H1 (cell line): ENCODE data around the gene B9D1. TPM values are rescaled to one million over a fixed set of nuclear protein-coding genes. Genes with fewer than 3 reads are reported as not detected.

Experiments
- CTCF ChIA-PET: fragments of 300-600 bp; sonication (Branson Sonifier 250); formaldehyde crosslinking; loops from one replicate; lab custom pipeline; 2021; ENCODE audit not compliant: partially characterized antibody; lab: Charles Lee
- POLR2A ChIA-PET: fragments of 300-600 bp; sonication (Branson Sonifier 250); formaldehyde crosslinking; loops from one replicate; lab custom pipeline; 2021; ENCODE audit warnings: inconsistent platforms; ENCODE audit not compliant: partially characterized antibody; lab: Charles Lee
- DNase-seq, 2 experiments: peaks; one replicate each; pipeline versions ENCODE4 v3.0.0 to v3.0.0-alpha.2; 2010 to 2022; ENCODE audit warnings: low spot score in 2 of 2, low read depth in 1 of 2, mixed read lengths in 1 of 2
- FAIRE-seq: peaks from 2 replicates; lab custom pipeline; 2011; peaks lifted over from hg19 to GRCh38; lab: Jason Lieb, UNC
- H2AFZ ChIP-seq: 2 replicates; pipeline ENCODE4 v1.8.1; 2012; ENCODE audit warnings: low read length, inconsistent platforms
- H2AK5ac ChIP-seq: 2 replicates; pipeline ENCODE4 v1.6.1; 2013; ENCODE audit warnings: low read depth, low read length
- H2BK120ac ChIP-seq: replicated peaks from 2 replicates; pipeline ENCODE3; 2013; ENCODE audit warnings: low read depth, low read length, inconsistent platforms
- H2BK12ac ChIP-seq: 2 replicates; pipeline ENCODE4 v1.6.1; 2013; ENCODE audit warnings: low read depth, low read length
- H2BK15ac ChIP-seq: 2 replicates; pipeline ENCODE4 v1.6.1; 2013; ENCODE audit warnings: low read length
- H2BK20ac ChIP-seq: 2 replicates; pipeline ENCODE4 v1.6.1; 2013; ENCODE audit warnings: low read length
- H2BK5ac ChIP-seq: 2 replicates; pipeline ENCODE4 v1.6.1; 2013; ENCODE audit warnings: low read depth, low read length
- H3K14ac ChIP-seq: 2 replicates; pipeline ENCODE4 v1.6.1; 2013; ENCODE audit warnings: inconsistent platforms; ENCODE audit not compliant: insufficient read length
- H3K18ac ChIP-seq: 2 replicates; pipeline ENCODE4 v1.6.1; 2013; ENCODE audit warnings: low read length; ENCODE audit errors: extremely low read depth
- H3K23ac ChIP-seq: 2 replicates; pipeline ENCODE4 v1.6.1; 2013; ENCODE audit warnings: inconsistent platforms; ENCODE audit not compliant: insufficient read length
- H3K23me2 ChIP-seq: 2 replicates; pipeline ENCODE4 v1.6.1; 2013; ENCODE audit warnings: low read depth, low read length
- H3K27ac ChIP-seq: 2 replicates; pipeline ENCODE4 v1.6.1; 2011; ENCODE audit warnings: low read depth, low read length, inconsistent platforms
- H3K27me3 ChIP-seq, 4 experiments: replicated peaks in 1 of 4; 1 replicate in 1 of 4; 2 replicates in 3 of 4; pipeline versions ENCODE4 v1.6.1 to v1.8.1; 2011 to 2013; ENCODE audit warnings: low read length in 3 of 4, mild to moderate bottlenecking in 3 of 4, inconsistent platforms in 2 of 4, mixed read lengths in 2 of 4, moderate library complexity in 1 of 4; ENCODE audit not compliant: control insufficient read depth in 3 of 4, insufficient read depth in 3 of 4; ENCODE audit errors: extremely low read depth in 1 of 4
- H3K36me3 ChIP-seq, 4 experiments: 2 replicates each; pipeline versions ENCODE4 v1.6.1 to v1.8.1; 2011 to 2013; ENCODE audit warnings: mild to moderate bottlenecking in 4 of 4, low read length in 3 of 4, moderate library complexity in 2 of 4, control low read depth in 1 of 4, inconsistent platforms in 1 of 4; ENCODE audit not compliant: insufficient read depth in 4 of 4, control insufficient read depth in 2 of 4
- H3K4ac ChIP-seq: replicated peaks from 2 replicates; pipeline ENCODE3; 2013; ENCODE audit warnings: low read length, low read depth, mixed read lengths, inconsistent platforms; ENCODE audit not compliant: insufficient read length
- H3K4me1 ChIP-seq, 4 experiments: replicated peaks in 1 of 4; 1 replicate in 1 of 4; 2 replicates in 3 of 4; pipeline versions ENCODE4 v1.6.1 to v1.8.1; 2011 to 2013; ENCODE audit warnings: low read length in 3 of 4, inconsistent platforms in 2 of 4, mixed read lengths in 1 of 4; ENCODE audit not compliant: insufficient read depth in 4 of 4, control insufficient read depth in 3 of 4
- H3K4me2 ChIP-seq, 2 experiments: 2 replicates each; pipeline versions ENCODE4 v1.6.1 to v1.8.1; 2011 to 2013; ENCODE audit warnings: low read depth in 2 of 2, low read length in 2 of 2, control low read depth in 1 of 2, inconsistent platforms in 1 of 2, mild to moderate bottlenecking in 1 of 2; ENCODE audit not compliant: insufficient read depth in 1 of 2
- H3K4me3 ChIP-seq, 4 experiments: fragments of 200-600, 300-600 bp in 1 of 4; sonication (generic), shearing (Covaris generic), sonication (Bioruptor Twin) in 1 of 4; 2 replicates each; pipeline versions ENCODE4 v1.5.1 to v1.8.1; 2011 to 2016; ENCODE audit warnings: low read length in 4 of 4, low read depth in 3 of 4, control low read depth in 2 of 4, inconsistent platforms in 2 of 4, mild to moderate bottlenecking in 2 of 4, mixed read lengths in 1 of 4, moderate library complexity in 1 of 4; ENCODE audit not compliant: insufficient read depth in 2 of 4; ENCODE audit errors: extremely low read depth in 1 of 4
- H3K56ac ChIP-seq: replicated peaks from 2 replicates; pipeline ENCODE3; 2013; ENCODE audit warnings: low read depth, mild to moderate bottlenecking, mixed read lengths, low read length, inconsistent platforms; ENCODE audit not compliant: insufficient read length
- H3K79me1 ChIP-seq: 2 replicates; pipeline ENCODE4 v1.6.1; 2013; ENCODE audit warnings: low read depth, low read length, control low read depth
- H3K79me2 ChIP-seq, 2 experiments: 2 replicates each; pipeline versions ENCODE4 v1.6.1 to v1.8.1; 2012 to 2013; ENCODE audit warnings: low read length in 2 of 2, mild to moderate bottlenecking in 2 of 2, inconsistent platforms in 1 of 2; ENCODE audit not compliant: insufficient read depth in 2 of 2, control insufficient read depth in 1 of 2
- H3K9ac ChIP-seq, 4 experiments: replicated peaks in 1 of 4; 1 replicate in 1 of 4; 2 replicates in 3 of 4; pipeline versions ENCODE4 v1.6.1 to v1.8.1; 2011 to 2013; ENCODE audit warnings: low read depth in 3 of 4, low read length in 3 of 4, control low read depth in 2 of 4, mild to moderate bottlenecking in 2 of 4, moderate library complexity in 2 of 4, inconsistent platforms in 1 of 4; ENCODE audit errors: extremely low read depth in 1 of 4
- H3K9me3 ChIP-seq, 2 experiments: 2 replicates each; pipeline versions ENCODE4 v1.6.1 to v1.8.1; 2012 to 2013; ENCODE audit warnings: mild to moderate bottlenecking in 2 of 2, moderate library complexity in 2 of 2, control low read depth in 1 of 2, inconsistent platforms in 1 of 2, low read depth in 1 of 2, low read length in 1 of 2, mixed read lengths in 1 of 2; ENCODE audit not compliant: insufficient read depth in 2 of 2
- H4K20me1 ChIP-seq, 2 experiments: replicated peaks in 1 of 2; 2 replicates each; pipeline versions ENCODE3 to v1.8.1; 2011 to 2013; ENCODE audit warnings: inconsistent platforms in 2 of 2, low read length in 2 of 2, mild to moderate bottlenecking in 1 of 2; ENCODE audit not compliant: insufficient read depth in 2 of 2, control insufficient read depth in 1 of 2
- H4K5ac ChIP-seq: 2 replicates; pipeline ENCODE4 v1.6.1; 2013; ENCODE audit warnings: low read length, low read depth, mixed read lengths, inconsistent platforms; ENCODE audit not compliant: insufficient read length
- H4K8ac ChIP-seq: 2 replicates; pipeline ENCODE4 v1.8.0; 2013; ENCODE audit warnings: mild to moderate bottlenecking, moderate library complexity, low read length, inconsistent platforms; ENCODE audit not compliant: insufficient read depth; ENCODE audit errors: extremely low read depth
- H4K91ac ChIP-seq: replicated peaks from 2 replicates; pipeline ENCODE3; 2013; ENCODE audit warnings: low read length, mixed read lengths, inconsistent platforms; ENCODE audit not compliant: insufficient read length
- ATF3 ChIP-seq: IDR thresholded peaks from 2 replicates; pipeline ENCODE4 v1.6.1; 2011; ENCODE audit warnings: low read depth, mild to moderate bottlenecking, low read length; ENCODE audit not compliant: insufficient read depth
- BRCA1 ChIP-seq: IDR thresholded peaks from 2 replicates; pipeline ENCODE4 v1.6.1; 2012; ENCODE audit warnings: low read depth, low read length, improper control_type of control experiment
- CTBP2 ChIP-seq: IDR thresholded peaks from 2 replicates; pipeline ENCODE4 v1.7.0; 2011; ENCODE audit warnings: borderline replicate concordance, mild to moderate bottlenecking, moderate library complexity, mixed read lengths, low read length; ENCODE audit not compliant: insufficient read depth, insufficient read length
- FOSL1 ChIP-seq: IDR thresholded peaks from 2 replicates; pipeline ENCODE4 v1.6.1; 2011; ENCODE audit warnings: mild to moderate bottlenecking, low read depth, low read length, moderate library complexity; ENCODE audit not compliant: insufficient read depth
- GABPA ChIP-seq: IDR thresholded peaks from 2 replicates; pipeline ENCODE4 v1.6.1; 2011; ENCODE audit warnings: mild to moderate bottlenecking, low read length, moderate library complexity, borderline replicate concordance; ENCODE audit not compliant: insufficient read depth
- KDM4A ChIP-seq: IDR thresholded peaks from one replicate; pipeline ENCODE4 v1.7.1; 2012; ENCODE audit warnings: low read depth, mild to moderate bottlenecking, moderate library complexity, low read length, inconsistent platforms; ENCODE audit not compliant: severe bottlenecking
- YY1 ChIP-seq: IDR thresholded peaks from 2 replicates; pipeline ENCODE4 v1.6.1; 2011; ENCODE audit warnings: low read depth, mild to moderate bottlenecking, low read length
- ZNF274 ChIP-seq: IDR thresholded peaks from 2 replicates; pipeline ENCODE4 v1.7.0; 2012; ENCODE audit warnings: low read length, borderline replicate concordance; ENCODE audit errors: extremely low read depth
- WGBS, 2 experiments: shearing (Covaris generic) in 1 of 2; methylation state at CpG; one replicate each; pipeline versions ENCODE4 v1.1.6 to v1.1.7; 2013 to 2015; ENCODE audit warnings: low lambda C conversion rate in 2 of 2, mixed read lengths in 2 of 2, inconsistent platforms in 1 of 2, low coverage in 1 of 2, missing lambda C conversion rate in 1 of 2; ENCODE audit not compliant: insufficient replicate concordance in 2 of 2, insufficient coverage in 1 of 2, insufficient read length in 1 of 2; ENCODE audit errors: extremely low coverage in 1 of 2, missing lambda C conversion rate in 1 of 2; 5-methylcytosine and 5-hydroxymethylcytosine counted together
- polyA plus RNA-seq, 7 experiments: library from polyadenylated mRNA; depleted of rRNA in 3 of 7; stranded (reverse) in 5 of 7; unstranded in 2 of 7; fragments of >200 nt in 5 of 7; fragments of 200-250 nt in 2 of 7; gene quantifications; 1 replicate in 5 of 7; 2 replicates in 1 of 7; 4 replicates in 1 of 7; pipeline versions ENCODE4 v1.2.1 to v1.2.3, GENCODE V29; 2011 to 2013; ENCODE audit warnings: missing spikeins in 2 of 7, mixed read lengths in 2 of 7
- total RNA-seq: library from RNA; stranded (reverse); fragmentation: NEBNext Ultra II Directional; extraction: Animal tissue kit (Norgen Biotek cat#: 25700); gene quantifications from 2 replicates; pipeline ENCODE4 v1.2.1, GENCODE V29; 2021
- TF ChIP-seq, protein P1 (sequence below): IDR thresholded peaks from 2 replicates; pipeline ENCODE4 v1.6.1; 2012; ENCODE audit warnings: low read length, inconsistent platforms

B9D1 gene
- total and polyA plus RNA-seq, 2 of the 8 experiments (the other 6 are each of a cell fraction or from before 2014, with no cell fraction given): 24.6 to 65.7 TPM

DNA sequence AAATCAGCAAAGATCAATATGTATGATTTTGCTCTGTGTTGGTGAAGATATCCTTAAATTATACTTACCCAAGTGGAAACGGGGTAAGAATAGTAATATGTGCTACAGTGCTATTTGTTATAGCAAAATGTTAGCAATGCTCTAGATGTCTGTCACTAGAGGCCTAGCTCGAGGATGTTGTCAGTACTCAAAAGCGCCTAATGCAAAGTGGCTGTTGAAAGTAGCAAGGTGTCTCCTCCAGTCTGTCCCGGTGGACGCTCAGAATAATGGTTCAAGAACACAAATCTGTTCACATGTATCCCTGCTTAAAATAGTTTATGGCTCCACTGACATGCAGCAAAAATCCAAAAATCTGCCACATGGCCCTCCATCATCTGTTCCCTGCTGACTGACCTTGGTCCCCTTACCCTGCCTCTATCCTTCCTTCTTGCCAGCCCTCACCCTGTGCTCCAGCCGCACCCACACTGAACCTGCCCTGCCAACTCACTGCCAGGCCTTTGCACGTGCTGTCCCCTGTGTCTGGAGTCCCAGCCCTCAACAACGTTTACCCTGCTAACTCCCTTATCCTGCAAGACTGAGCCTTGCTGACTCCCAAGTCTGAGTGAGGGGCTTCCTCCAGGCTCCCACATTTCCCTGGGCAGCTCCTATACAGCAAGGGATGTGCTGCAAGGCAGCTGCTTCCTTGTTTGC lies 38.9 kb upstream of the B9D1 start:
- CTCF ChIA-PET: interaction anchor here (0.8 to 2.2 kb wide), 4 partner anchors 11 to 360 kb away, joined by 3 to 6 read pairs (median 5); partner anchors contain the start of gene B9D1
- no peak for TF ChIP-seq YY1
- TF ChIP-seq FOSL1: no peak
- TF ChIP-seq, protein P1, sequence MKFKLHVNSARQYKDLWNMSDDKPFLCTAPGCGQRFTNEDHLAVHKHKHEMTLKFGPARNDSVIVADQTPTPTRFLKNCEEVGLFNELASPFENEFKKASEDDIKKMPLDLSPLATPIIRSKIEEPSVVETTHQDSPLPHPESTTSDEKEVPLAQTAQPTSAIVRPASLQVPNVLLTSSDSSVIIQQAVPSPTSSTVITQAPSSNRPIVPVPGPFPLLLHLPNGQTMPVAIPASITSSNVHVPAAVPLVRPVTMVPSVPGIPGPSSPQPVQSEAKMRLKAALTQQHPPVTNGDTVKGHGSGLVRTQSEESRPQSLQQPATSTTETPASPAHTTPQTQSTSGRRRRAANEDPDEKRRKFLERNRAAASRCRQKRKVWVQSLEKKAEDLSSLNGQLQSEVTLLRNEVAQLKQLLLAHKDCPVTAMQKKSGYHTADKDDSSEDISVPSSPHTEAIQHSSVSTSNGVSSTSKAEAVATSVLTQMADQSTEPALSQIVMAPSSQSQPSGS: no peak
- no peak for TF ChIP-seq GABPA
- TF ChIP-seq ATF3: no peak
- no peak for TF ChIP-seq BRCA1
- TF ChIP-seq ZNF274: no peak
- no peak for TF ChIP-seq CTBP2
- no peak for TF ChIP-seq KDM4A

More for the DNA sequence above, 38.9 kb upstream of the B9D1 start:
- Histone ChIP-seq H3K14ac (no peak overlapping the region), H4K20me1 (peaks cover 0 to 1% of the 10 kb centered on the region in 2 experiments), H2BK20ac (no peak overlapping the region), H3K27ac (no peak overlapping the region), H2BK15ac (no peak overlapping the region), H4K5ac (no peak overlapping the region), H3K79me2 (no peaks in the 10 kb centered on the region), H3K4me3 (no peak overlapping the region), H3K27me3 (no peaks in the 10 kb centered on the region), H3K9me3 (no peaks in the 10 kb centered on the region), H3K4me2 (no peak overlapping the region), H2AFZ (no peak overlapping the region), H3K36me3 (no peaks in the 10 kb centered on the region), H3K56ac (no peak overlapping the region), H3K4ac (peak overlapping the region; percentile 53), H2AK5ac (0 out of 2 replicates have a peak overlapping the region, but pooled peaks have one; percentile 24), H2BK5ac (no peak overlapping the region), H3K23ac (no peak overlapping the region), H3K23me2 (peaks cover 4% of the 10 kb centered on the region; the same call in 1 of the 2 replicates), H4K8ac (no peak overlapping the region), H4K91ac (peak overlapping the region; percentile 25), H3K4me1 (peaks cover 2 to 9% (median 5%) of the 10 kb centered on the region in 4 experiments; a peak in 6 of 7 replicates), H3K79me1 (no peaks in the 10 kb centered on the region), H2BK12ac (no peak overlapping the region), H3K9ac (no peak overlapping the region), H2BK120ac (peak overlapping the region; percentile 38), H3K18ac (no peak overlapping the region)
- POLR2A ChIA-PET: interaction anchor here (1.1 to 1.7 kb wide), 3 partner anchors 9 to 32 kb away, joined by 3 to 5 read pairs (median 4); partner anchors contain the start of gene RNF112
- 89% methylated on average over 8 of the region's 8 CpGs; no CpG with 5 or more reads in 1 of the 2 experiments for WGBS, 2 experiments
- DNase-seq (no peak), FAIRE-seq (no peak)
